NB4 (cell line): ENCODE measurements around the gene ABLIM2.

Experiments
- MYC ChIP-seq: IDR thresholded peaks from 2 replicates; pipeline ENCODE4 v1.6.1; 2011; ENCODE audit warnings: low read depth, low read length
- POLR2A ChIP-seq: IDR thresholded peaks from 2 replicates; pipeline ENCODE4 v1.6.1; 2011; ENCODE audit warnings: mild to moderate bottlenecking; ENCODE audit not compliant: insufficient read length; ENCODE audit errors: extremely low read depth
- TF ChIP-seq, protein P1 (sequence below): IDR thresholded peaks from one replicate; pipeline ENCODE4 v1.5.1; 2012; ENCODE audit warnings: low read depth, low read length
- TF ChIP-seq, protein P2 (sequence below): IDR thresholded peaks from 2 replicates; pipeline ENCODE4 v1.6.1; 2011; ENCODE audit warnings: low read depth, low read length

- TF ChIP-seq, protein P1, sequence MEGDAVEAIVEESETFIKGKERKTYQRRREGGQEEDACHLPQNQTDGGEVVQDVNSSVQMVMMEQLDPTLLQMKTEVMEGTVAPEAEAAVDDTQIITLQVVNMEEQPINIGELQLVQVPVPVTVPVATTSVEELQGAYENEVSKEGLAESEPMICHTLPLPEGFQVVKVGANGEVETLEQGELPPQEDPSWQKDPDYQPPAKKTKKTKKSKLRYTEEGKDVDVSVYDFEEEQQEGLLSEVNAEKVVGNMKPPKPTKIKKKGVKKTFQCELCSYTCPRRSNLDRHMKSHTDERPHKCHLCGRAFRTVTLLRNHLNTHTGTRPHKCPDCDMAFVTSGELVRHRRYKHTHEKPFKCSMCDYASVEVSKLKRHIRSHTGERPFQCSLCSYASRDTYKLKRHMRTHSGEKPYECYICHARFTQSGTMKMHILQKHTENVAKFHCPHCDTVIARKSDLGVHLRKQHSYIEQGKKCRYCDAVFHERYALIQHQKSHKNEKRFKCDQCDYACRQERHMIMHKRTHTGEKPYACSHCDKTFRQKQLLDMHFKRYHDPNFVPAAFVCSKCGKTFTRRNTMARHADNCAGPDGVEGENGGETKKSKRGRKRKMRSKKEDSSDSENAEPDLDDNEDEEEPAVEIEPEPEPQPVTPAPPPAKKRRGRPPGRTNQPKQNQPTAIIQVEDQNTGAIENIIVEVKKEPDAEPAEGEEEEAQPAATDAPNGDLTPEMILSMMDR, result no peak
- TF ChIP-seq POLR2A (no peak), MYC (no peak)
- TF ChIP-seq, protein P2, sequence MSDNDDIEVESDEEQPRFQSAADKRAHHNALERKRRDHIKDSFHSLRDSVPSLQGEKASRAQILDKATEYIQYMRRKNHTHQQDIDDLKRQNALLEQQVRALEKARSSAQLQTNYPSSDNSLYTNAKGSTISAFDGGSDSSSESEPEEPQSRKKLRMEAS, result no peak
Measured at GRCh38 chr4:8115203-8115520, 43.5 kb downstream of the ABLIM2 start.
